ENCODE results near the gene FOXI3. TPM values are rescaled to one million over a fixed set of nuclear protein-coding genes. Genes with fewer than 3 reads are reported as not detected.

FOXI3 gene
- not detected in 2 replicates for total RNA-seq

DNA sequence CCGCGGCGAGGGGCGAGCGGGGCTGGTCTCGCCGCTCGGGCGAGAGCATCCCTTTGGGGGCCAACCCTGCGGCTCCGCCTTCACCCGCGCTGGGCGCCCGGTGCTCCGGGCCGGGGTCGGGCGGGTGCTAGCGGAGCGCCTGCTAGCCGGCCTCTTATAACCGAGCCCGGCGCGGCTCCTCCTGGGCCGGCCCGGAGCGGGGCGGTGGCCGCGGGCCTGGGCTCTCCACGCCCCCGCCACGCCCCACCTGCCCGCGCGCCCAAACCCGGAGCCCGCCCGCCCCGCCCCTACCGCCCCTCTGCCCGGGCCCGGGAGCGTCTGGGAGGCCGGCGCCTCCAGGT, at the start of gene FOXI3:
FOXI3 (minus strand) TSS at position 129 of the 341 bp plus-strand sequence. CDS start 158 bp downstream, outside the sequence.

Other genes with a start within 250 kb of the FOXI3 start
- gene EIF2AK3, start 174.8 kb upstream of the FOXI3 start, total RNA-seq, result 12.5 and 13.1 TPM in 2 replicates
- 9.9 and 13.0 TPM in 2 replicates for gene RPIA, start 239.0 kb upstream of the FOXI3 start, total RNA-seq

All from mammary microvascular endothelial cell (primary cell).